Endothelial cell of hepatic sinusoid (primary cell): Measurements from ENCODE around the gene TSPAN33.
"Not testable (repeated sequence)": the region's sequence is repeated elsewhere in the genome, so short reads cannot be mapped to it uniquely, and the experiment has no call there.

Experiments
- in situ Hi-C: cut with HindIII; loops from 2 replicates; pipeline ENCODE4 v1.10.0; 2017; ENCODE audit warnings: low sequenced_read_pairs

The TSPAN33 gene, protein sequence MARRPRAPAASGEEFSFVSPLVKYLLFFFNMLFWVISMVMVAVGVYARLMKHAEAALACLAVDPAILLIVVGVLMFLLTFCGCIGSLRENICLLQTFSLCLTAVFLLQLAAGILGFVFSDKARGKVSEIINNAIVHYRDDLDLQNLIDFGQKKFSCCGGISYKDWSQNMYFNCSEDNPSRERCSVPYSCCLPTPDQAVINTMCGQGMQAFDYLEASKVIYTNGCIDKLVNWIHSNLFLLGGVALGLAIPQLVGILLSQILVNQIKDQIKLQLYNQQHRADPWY

DNA sequence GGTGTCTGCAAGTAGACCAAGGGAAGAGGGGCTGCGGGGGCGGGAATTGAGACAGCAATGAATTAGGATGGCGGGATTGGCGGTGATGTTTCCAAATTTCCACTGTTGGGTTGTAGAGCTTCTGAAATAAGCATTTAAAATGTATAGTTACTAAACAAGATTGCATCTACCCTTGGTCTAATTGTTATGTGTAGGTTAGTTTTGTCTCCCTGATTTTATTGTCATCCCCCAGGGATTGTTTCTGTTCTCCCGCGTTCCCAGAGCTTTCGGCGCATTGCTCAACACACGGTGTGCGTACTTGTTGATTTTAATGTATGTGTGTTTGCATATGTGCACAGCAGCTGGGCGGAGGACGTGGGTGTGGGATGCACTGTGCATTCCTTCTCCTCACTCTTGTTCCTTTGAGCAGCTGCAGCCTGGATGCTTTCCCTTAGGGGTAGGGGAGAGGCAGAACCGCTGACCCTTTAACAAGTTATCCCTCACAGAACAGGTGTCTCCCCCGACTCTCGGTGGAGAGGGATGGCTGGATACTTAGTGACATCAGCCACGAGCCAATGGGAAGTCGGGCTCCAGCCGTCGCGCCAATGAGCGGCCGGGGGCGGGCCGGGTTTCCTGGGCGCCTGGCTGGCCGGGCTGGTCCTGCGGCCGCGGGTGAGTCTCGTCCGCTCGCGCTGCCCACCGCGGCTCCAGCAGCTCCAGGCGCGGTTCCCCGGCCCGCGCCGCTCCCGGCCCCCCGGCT lies at the start of gene TSPAN33:
TSPAN33 (plus strand) TSS at position 613 of the 739 bp plus-strand sequence. CDS start 274 bp downstream, outside the sequence.
- in situ Hi-C loops, result no loop called here

DNA sequence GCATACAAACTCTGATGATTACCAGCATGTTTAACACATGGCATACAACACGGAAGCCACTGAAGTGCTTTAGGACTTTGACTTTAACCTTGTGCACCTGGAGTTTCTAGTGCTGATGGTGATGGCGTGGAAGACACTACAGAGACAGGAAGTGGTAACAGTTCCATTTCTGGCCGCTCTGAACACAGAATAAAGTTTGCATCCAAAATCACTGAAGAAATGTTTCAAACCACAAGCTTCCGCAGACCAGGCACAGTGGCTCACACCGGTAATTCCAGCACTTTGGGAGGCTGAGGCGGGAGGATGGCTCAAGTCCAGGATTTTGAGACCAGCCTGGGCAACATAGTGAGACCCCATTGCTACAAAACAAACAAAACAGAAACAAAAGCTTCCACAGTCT lies 49.2 kb upstream of the TSPAN33 start:
- in situ Hi-C loops, result no loop called here

DNA sequence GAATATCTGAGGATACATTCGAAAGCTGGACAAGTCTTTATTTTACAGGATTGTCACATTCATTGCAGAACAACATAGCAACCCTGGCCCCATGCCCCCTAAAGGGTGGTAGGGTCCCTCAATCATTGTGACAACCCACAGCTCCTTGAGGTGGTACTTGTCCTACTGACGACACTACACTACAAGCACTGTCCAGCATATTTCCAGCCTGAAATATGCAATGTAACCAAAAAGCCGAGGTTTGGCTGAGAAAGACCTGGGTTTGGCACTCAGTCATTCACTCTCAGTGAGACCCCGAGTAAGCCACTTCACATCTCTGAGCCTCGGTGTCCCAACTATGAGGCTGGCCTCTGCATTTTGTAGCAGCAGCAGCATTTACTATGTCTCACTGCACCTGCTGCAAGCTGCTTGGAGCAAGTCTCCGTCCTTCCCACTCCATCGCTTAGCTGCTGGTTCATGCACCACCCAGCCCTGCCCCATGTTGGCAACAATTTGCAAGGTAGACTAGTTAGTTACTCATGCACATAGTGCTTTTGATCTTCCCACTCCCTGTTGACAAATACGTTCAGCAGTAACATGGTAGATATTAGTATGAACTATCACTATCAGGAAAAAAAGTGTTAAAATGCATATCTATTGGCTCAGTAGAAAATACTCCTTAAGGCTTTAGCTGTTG lies 46.0 kb upstream of the TSPAN33 start:
- in situ Hi-C loops, result no loop called here

DNA sequence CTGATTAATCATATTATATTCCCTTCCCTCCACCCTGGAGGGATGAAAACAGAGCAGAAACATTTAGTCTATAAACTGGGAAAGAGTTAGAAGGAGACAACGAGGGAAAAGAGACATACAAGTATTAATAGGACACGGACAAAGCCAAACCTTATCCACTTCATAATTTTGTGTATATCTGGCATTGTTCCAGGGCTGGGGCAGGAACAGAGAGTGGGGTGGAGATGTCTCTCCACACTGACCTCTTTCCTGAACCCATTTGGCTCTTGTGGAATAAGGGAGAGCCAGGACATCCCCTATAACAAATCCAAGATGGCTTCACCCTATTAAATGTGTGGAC lies 43.7 kb upstream of the TSPAN33 start:
- in situ Hi-C loops, result no loop called here

DNA sequence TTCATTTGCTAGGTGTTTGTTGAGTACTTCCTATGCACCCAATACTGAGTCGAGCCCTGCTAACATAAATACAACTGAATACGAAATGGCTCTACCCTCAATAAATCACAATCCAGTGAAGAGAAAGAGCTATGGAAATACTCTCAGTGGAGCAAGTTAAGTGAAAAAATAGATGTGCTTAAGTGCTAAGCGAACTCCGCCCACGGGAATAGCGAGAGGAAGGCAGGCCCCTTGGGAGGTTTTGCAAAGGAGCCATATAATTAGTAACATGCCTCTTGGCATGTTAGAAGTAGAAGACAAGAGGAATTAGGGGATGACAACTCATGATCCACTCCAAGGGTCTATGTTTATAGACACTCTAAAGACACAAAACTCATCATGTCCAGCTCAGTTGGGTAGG lies 42.8 kb upstream of the TSPAN33 start:
- in situ Hi-C loops, result no loop called here

DNA sequence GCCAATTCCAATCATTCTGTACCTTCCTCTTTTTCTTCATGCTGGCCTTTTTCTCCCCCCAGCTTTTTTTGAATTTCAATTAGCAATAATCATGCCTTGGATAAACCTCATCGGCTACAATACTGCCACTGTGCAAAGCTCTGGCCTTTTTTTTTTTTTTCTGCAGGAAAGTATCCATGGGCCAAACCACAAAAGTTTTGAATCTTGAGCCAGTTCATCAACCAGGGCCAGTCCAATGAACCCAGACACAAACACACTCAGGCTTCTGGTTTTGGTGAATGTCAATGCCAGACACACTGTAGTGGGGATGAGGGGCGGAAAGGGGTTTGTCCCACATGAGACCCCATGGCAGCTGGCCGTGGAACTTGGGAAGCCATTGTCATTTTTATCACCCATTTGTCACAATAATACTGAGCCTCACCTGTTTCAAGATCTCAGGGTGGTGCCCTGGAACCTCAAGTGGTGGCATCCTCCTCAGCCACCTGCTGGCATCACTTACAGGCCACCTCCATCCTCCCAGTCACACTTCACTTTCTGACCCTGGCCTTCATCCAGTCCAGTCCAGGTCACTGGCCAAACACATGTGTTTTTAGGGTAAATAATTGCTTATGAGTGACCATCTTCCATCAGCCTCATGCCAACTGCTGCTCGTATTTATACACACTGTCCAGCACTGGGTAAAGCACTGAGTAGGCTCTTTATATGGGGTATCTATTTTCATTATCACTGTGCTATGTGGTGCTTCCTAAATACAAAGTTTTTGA lies 40.8 kb upstream of the TSPAN33 start:
- in situ Hi-C loops, result no loop called here

DNA sequence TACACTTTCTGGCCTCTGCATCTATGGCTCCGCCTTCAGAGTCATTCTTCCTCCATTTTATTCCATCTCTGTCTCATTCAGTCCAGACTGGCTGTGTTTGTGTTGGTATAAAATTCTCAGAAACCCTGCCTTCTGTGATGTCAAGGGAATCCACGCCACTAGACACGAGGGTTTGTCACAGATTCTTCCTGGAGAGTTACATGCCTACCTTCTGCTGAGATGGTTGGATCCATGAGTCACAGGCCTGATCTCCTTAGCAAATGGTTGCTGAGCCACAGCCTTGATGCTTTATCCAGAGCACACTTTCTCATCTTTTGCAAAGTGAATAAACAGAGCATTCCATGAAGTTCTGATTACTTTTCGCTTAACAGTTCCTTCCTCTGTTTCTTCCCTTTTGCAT lies 35.9 kb upstream of the TSPAN33 start:
- in situ Hi-C loops, result no loop called here

DNA sequence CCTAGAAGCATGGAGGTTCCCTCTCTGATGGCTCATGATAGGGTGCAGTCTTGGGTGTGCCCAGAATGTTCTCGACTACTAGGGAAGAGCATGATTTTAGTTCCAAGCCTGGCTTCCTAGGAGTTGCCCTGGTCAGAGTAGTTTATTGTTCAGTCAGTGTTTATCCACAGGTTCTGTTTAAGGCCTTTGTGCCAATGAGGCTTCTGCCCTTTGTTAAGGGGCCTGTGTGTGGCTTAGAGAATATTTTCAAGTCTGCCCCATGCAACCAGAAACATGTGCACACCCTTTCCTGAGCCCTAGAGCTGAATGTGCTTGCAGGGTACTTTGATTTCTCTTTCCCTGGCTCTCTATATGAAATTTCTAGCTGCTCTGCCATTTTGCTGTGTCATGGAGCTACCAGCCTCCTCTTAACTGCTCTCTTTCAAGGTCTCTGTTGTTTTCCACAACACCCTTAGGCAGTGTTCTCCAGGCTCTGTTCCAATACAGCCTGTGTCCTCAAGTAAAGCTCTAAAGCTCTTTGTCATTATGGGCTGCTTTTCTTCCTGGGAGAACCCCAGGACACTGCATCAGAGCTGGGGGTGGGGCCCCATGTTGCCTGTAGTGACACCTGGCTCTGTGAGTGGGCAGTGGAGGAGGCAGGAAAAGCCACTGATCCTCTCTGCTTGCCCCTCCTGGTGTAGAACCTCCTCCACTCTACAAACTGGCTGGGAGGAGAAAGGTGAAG lies 34.1 kb upstream of the TSPAN33 start:
- in situ Hi-C loops, result no loop called here

DNA sequence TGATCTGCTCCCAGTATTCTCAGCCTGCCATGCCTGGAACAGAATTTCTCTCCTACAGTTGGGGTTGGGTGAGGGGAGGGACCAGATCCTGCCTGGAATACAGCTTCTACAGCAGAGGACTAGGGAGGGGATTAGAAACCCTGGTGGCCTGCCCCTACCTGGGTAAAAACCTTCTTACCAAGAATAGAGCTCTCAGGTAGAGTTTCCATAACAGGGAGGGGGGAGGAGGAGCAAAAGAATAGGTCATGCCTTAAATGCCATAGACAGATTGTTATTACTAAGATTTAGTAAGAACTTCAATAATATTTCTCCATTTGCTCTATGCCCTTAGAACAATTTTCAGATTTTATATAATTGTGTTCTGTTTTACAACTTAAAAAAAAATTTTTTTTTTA lies 33.5 kb upstream of the TSPAN33 start:
- in situ Hi-C loops, result no loop called here

DNA sequence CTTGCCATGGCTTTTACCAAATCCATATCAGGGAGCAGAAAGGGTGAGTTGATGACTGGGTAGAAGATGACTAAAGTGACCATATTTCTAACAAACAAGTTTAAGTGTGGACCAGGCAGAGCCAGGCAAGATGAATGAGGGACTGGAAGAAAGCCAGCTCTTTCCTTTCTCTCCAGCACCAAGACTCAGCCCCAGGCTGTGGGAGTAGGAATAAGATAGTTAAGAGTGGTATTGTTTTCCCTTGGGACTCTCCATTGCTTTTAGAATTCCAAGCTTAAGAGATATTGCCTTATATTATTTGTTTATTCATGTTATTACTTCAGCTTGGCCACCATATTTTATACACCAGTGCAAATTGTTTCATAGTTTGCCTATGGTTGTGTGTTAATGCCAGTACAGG lies 28.8 kb upstream of the TSPAN33 start:
- in situ Hi-C loops, result no loop called here

DNA sequence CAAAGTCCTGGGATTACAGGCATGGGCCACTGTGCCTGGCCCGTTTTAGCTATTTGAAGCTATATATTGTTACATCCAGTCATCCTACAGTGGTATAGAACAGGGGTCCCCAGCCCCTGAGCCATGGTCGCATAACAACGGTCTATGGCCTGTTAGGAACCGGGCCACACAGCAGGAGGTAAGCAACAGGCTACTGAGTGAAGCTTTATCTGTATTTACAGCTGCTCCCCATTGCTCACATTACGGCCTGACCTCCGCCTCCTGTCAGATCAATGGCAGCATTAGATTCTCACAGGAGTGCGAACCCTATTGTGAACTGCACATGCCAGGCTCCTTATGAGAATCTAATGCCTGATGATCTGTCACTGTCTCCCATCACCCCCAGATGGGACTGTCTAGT lies 26.3 kb upstream of the TSPAN33 start:
- in situ Hi-C loops, result no loop called here

DNA sequence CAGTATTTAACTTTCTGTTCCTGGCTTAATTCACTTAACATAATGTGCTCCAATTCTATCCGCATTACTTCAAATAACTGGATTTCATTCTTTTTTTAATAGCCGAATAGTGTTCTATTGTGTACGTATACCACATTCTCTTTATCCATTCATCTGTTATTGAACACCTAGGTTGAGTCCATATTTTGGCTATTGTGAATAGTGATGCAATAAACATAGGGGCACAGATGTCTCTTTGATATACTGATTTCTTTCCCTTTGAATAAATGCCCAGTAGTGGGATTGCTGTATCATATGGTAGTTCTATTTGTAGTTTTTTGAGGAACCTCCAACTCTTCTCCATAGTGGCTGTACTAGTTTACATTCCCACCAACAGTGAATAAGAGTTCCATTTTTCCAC lies 25.5 kb upstream of the TSPAN33 start:
- in situ Hi-C loops, result no loop called here

DNA sequence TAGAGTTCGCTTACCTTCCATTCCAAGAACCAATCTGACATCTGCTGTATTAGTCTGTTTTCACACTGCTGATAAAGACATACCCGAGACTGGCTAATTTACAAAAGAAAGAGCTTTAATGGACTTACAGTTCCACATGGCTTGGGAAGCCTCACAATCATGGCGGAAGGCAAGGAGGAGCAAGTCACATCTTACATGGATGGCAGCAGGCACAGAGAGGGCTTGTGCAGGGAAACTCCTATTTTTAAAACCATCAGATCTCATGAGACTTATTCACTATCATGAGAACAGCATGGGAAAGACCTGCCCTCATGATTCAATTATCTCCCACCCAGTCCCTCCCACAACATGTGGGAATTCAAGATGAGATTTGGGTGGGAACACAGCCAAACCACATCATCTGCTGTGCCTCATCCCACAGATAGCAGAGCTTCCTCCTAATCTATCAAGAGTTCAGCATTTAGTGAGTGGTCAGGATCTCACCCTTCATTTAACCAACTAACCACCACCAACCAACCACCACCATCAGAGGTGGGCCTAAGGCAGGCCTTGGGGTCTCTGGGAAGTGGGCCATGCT lies 22.9 kb upstream of the TSPAN33 start:
- in situ Hi-C loops, result not testable (repeated sequence)

DNA sequence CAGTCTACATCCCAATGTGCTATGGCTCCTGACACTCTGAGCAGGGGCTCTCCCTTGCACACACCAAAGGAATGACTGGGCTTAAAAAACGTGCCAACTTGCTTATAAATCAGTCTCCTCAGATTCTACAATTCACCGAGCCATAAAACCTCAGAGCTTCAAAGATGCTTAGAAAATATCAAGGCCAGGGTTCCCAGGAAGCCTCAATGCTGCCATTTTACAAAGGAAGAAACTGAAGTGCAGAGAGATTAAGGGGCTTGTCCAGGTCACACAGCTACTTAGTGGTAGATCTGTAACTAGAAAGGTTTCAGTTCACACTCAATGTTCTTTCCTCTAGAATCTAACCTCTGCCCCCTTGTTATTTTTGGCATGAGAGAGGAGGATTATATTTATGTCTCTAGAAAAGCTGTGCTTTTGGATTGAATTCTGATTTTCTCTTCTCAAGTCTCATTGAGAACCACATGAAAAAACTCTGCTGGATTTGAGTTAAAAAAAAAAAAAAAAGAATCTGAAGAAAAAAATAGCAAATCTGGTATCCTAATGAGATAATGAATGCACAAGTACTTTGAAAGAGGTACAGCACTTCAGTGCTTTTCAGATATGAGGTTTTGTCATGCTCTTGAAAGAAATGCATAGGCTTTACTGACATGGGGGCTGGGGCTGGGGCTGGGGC lies 22.3 kb upstream of the TSPAN33 start:
- in situ Hi-C loops, result no loop called here

DNA sequence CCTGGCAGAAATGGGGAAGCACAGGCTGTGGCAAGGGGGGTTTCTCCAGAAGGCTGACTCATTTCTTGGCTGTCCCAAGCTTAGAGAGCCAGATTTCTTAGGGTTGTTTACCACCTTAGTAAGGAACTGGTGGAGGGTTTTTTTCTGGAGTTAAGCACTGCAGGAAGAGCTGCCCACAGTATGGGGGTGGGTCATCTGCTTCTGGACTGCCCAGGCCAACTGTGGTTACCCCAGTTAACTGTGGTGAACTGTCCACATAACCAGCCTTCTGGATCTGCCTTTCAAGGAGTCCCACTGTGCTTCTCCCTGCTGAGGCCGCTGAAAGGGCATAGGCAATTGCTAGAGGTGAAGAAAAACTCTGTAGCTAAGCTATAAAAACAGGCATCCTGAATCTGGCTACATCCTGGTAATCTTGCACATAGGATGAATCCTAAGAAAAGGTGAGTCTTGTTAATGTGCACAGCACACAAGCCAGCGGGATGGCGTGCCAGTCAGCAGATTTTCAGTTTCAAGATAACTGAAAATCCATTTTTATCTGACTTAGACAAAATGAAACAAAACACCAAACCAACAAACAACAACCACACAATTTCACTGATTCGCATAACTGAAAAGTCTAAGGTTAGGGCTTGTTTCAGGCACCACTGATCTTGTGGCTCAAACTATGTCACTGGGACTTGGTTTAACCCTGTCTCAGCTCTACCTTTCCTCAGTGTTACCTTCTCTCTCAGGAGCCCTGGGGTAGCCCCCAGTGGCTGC lies 21.6 kb upstream of the TSPAN33 start:
- in situ Hi-C loops, result no loop called here

DNA sequence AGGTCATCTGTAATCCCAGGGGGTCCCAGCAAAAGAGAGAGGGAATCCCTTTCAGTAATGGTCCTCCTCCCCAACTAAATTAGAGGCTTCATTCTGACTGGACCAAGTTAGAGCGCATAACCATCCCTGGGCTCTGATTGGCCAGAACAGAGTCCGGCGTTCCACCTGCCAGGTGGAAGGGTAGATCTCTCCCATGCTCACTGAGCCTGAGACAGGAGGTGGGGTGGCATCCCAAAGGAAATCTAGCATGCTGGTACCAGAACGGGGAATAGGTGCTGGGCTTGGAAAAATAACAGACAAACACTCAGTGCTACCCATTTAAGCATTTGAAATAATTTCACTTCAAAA lies 21.0 kb upstream of the TSPAN33 start:
- in situ Hi-C loops, result no loop called here

DNA sequence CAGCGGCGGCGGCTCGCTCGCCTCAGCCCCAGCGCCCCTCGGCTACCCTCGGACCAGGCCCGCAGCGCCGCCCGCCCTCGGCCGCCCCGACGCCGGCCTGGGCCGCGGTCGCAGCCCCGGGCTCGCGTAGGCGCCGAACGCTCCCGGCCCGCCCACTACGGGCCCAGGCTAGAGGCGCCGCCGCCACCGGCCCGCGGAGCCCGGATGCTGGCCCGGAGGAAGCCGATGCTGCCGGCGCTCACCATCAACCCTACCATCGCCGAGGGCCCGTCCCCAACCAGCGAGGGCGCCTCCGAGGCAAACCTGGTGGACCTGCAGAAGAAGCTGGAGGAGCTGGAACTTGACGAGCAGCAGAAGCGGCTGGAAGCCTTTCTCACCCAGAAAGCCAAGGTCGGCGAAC lies 18.2 kb upstream of the TSPAN33 start:
- in situ Hi-C loops, result loop anchor here (5.0 kb wide), 3 partner anchors 44 to 164 kb away; no protein-coding TSS in a partner anchor

DNA sequence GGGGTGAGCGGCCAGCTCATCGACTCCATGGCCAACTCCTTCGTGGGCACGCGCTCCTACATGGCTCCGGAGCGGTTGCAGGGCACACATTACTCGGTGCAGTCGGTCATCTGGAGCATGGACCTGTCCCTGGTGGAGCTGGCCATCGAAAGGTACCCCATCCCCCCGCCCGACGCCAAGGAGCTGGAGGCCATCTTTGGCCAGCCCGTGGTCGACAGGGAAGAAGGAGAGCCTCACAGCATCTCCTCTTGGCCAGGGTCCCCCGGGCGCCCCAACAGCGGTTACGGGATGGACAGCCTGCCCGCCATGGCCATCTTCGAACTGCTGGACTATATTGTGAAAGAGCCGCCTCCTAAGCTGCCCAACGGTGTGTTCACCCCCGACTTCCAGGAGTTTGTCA lies 17.4 kb upstream of the TSPAN33 start:
- in situ Hi-C loops, result loop anchor here (5.0 kb wide), 3 partner anchors 45 to 165 kb away; no protein-coding TSS in a partner anchor

DNA sequence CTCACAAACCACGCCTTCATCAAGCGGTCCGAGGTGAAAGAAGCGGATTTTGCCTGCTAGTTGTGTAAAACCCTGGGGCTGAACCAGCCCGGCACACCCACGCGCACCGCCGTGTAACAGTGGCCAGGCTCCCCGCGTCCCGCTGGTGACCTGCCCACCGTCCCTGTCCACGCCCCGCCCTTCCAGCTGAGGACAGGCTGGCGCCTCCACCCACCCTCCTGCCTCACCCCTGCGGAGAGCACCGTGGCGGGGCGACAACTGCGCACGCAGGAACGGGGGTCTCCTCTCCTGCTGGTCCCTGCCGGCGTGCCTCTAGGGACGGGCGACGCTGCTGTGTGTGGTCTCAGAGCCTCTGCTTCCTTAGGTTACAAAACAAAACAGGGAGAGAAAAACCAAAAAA lies 16.9 kb upstream of the TSPAN33 start:
- in situ Hi-C loops, result loop anchor here (5.0 kb wide), 3 partner anchors 45 to 165 kb away; no protein-coding TSS in a partner anchor
